ENCODE measurements around the gene ITIH4. TPM values are rescaled to one million over a fixed set of nuclear protein-coding genes. Genes with fewer than 3 reads are reported as not detected.

The ITIH4 gene
- total and polyA plus RNA-seq, 2 of the 13 experiments (the other 11 are each of a cell fraction or from before 2014, with no cell fraction given) = 2.7 to 5.3 TPM

DNA sequence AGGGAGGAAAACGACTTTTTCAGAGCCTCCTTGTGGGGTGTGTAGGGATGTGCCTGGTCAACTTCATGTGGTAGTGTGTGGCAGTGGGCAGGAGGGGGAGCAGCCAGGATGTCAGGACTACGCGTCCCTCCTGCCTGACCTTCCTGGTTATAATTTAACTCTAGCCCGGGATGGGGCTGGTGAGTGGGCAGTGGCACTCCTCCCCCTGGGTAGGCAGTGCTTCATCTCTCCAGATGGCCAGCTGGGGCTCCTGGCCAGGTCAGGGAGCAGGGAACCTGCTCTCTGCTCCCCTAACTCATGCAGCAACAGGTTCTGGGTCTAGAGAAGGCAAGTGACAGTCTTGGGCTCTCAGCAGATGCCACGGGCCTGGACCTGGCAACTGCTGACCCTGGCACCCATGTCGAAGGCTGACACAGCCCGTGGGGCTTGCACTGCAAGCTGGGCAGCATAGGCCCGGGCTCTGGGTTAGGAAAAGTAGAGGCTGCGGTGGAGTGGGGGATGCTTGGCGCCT is 2.6 kb downstream of the ITIH4 start (continued):
- TF ChIP-seq, protein P1, sequence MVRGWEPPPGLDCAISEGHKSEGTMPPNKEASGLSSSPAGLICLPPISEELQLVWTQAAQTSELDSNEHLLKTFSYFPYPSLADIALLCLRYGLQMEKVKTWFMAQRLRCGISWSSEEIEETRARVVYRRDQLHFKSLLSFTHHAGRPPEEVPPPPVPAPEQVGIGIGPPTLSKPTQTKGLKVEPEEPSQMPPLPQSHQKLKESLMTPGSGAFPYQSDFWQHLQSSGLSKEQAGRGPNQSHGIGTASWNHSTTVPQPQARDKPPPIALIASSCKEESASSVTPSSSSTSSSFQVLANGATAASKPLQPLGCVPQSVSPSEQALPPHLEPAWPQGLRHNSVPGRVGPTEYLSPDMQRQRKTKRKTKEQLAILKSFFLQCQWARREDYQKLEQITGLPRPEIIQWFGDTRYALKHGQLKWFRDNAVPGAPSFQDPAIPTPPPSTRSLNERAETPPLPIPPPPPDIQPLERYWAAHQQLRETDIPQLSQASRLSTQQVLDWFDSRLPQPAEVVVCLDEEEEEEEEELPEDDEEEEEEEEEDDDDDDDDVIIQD (CRISPR knock-in tag; IDR thresholded peaks at IDR 0.05; ENCODE audit: low read depth) = no peak
- TF ChIP-seq, protein P2, sequence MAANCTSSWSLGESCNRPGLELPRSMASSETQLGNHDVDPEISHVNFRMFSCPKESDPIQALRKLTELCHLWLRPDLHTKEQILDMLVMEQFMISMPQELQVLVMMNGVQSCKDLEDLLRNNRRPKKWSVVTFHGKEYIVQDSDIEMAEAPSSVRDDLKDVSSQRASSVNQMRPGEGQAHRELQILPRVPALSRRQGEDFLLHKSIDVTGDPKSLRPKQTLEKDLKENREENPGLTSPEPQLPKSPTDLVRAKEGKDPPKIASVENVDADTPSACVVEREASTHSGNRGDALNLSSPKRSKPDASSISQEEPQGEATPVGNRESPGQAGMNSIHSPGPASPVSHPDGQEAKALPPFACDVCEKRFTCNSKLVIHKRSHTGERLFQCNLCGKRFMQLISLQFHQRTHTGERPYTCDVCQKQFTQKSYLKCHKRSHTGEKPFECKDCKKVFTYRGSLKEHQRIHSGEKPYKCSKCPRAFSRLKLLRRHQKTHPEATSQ (CRISPR knock-in tag; IDR thresholded peaks at IDR 0.05; ENCODE audit: borderline replicate concordance) = 0 out of 2 replicates have a peak, but pooled peaks have one; percentile 47
- TF ChIP-seq IKZF4 (CRISPR knock-in tag; IDR thresholded peaks at IDR 0.05; ENCODE audit: borderline replicate concordance, low read depth, not compliant biosample characterization) = no peak
- no peak for TF ChIP-seq ZFP37 (CRISPR knock-in tag; IDR thresholded peaks at IDR 0.05; ENCODE audit: borderline replicate concordance)
- TF ChIP-seq, protein P3, sequence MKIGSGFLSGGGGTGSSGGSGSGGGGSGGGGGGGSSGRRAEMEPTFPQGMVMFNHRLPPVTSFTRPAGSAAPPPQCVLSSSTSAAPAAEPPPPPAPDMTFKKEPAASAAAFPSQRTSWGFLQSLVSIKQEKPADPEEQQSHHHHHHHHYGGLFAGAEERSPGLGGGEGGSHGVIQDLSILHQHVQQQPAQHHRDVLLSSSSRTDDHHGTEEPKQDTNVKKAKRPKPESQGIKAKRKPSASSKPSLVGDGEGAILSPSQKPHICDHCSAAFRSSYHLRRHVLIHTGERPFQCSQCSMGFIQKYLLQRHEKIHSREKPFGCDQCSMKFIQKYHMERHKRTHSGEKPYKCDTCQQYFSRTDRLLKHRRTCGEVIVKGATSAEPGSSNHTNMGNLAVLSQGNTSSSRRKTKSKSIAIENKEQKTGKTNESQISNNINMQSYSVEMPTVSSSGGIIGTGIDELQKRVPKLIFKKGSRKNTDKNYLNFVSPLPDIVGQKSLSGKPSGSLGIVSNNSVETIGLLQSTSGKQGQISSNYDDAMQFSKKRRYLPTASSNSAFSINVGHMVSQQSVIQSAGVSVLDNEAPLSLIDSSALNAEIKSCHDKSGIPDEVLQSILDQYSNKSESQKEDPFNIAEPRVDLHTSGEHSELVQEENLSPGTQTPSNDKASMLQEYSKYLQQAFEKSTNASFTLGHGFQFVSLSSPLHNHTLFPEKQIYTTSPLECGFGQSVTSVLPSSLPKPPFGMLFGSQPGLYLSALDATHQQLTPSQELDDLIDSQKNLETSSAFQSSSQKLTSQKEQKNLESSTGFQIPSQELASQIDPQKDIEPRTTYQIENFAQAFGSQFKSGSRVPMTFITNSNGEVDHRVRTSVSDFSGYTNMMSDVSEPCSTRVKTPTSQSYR (CRISPR knock-in tag; IDR thresholded peaks at IDR 0.05; ENCODE audit: borderline replicate concordance) = no peak
- TF ChIP-seq, protein P4, sequence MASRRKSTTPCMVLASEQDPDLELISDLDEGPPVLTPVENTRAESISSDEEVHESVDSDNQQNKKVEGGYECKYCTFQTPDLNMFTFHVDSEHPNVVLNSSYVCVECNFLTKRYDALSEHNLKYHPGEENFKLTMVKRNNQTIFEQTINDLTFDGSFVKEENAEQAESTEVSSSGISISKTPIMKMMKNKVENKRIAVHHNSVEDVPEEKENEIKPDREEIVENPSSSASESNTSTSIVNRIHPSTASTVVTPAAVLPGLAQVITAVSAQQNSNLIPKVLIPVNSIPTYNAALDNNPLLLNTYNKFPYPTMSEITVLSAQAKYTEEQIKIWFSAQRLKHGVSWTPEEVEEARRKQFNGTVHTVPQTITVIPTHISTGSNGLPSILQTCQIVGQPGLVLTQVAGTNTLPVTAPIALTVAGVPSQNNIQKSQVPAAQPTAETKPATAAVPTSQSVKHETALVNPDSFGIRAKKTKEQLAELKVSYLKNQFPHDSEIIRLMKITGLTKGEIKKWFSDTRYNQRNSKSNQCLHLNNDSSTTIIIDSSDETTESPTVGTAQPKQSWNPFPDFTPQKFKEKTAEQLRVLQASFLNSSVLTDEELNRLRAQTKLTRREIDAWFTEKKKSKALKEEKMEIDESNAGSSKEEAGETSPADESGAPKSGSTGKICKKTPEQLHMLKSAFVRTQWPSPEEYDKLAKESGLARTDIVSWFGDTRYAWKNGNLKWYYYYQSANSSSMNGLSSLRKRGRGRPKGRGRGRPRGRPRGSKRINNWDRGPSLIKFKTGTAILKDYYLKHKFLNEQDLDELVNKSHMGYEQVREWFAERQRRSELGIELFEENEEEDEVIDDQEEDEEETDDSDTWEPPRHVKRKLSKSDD (CRISPR knock-in tag; IDR thresholded peaks at IDR 0.05; ENCODE audit: low read depth) = no peak
- TF ChIP-seq KMT2B (CRISPR knock-in tag; IDR thresholded peaks at IDR 0.05) = no peak
- no peak for TF ChIP-seq ZFP36L1 (CRISPR knock-in tag; IDR thresholded peaks at IDR 0.05)
- no peak for TF ChIP-seq JARID2 (CRISPR knock-in tag; IDR thresholded peaks at IDR 0.05; ENCODE audit: insufficient replicate concordance)
- no peak for TF ChIP-seq TCF7L2 (IDR thresholded peaks at IDR 0.05; ENCODE audit: low read depth, low read length)
- peak; percentile 57; the same call in 1 of the 2 replicates for TF ChIP-seq ZBTB7B (CRISPR knock-in tag; IDR thresholded peaks at IDR 0.05)
- TF ChIP-seq, protein P5, sequence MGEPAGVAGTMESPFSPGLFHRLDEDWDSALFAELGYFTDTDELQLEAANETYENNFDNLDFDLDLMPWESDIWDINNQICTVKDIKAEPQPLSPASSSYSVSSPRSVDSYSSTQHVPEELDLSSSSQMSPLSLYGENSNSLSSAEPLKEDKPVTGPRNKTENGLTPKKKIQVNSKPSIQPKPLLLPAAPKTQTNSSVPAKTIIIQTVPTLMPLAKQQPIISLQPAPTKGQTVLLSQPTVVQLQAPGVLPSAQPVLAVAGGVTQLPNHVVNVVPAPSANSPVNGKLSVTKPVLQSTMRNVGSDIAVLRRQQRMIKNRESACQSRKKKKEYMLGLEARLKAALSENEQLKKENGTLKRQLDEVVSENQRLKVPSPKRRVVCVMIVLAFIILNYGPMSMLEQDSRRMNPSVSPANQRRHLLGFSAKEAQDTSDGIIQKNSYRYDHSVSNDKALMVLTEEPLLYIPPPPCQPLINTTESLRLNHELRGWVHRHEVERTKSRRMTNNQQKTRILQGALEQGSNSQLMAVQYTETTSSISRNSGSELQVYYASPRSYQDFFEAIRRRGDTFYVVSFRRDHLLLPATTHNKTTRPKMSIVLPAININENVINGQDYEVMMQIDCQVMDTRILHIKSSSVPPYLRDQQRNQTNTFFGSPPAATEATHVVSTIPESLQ (CRISPR knock-in tag; conservative IDR thresholded peaks at IDR 0.05) = no peak
- TF ChIP-seq, protein P6, sequence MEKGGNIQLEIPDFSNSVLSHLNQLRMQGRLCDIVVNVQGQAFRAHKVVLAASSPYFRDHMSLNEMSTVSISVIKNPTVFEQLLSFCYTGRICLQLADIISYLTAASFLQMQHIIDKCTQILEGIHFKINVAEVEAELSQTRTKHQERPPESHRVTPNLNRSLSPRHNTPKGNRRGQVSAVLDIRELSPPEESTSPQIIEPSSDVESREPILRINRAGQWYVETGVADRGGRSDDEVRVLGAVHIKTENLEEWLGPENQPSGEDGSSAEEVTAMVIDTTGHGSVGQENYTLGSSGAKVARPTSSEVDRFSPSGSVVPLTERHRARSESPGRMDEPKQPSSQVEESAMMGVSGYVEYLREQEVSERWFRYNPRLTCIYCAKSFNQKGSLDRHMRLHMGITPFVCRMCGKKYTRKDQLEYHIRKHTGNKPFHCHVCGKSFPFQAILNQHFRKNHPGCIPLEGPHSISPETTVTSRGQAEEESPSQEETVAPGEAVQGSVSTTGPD (CRISPR knock-in tag; IDR thresholded peaks at IDR 0.05) = no peak
- no peak for TF ChIP-seq ZNF781 (CRISPR knock-in tag; IDR thresholded peaks at IDR 0.05; ENCODE audit: borderline replicate concordance, not compliant biosample characterization)
- no peak for TF ChIP-seq KDM6A (CRISPR knock-in tag; IDR thresholded peaks at IDR 0.05; ENCODE audit: low read depth)
- TF ChIP-seq SP5 (CRISPR knock-in tag; IDR thresholded peaks at IDR 0.05; ENCODE audit: borderline replicate concordance, low read depth) = 0 out of 2 replicates have a peak, but pooled peaks have one; percentile 39

Data from HepG2 (cell line).